Measurements from ENCODE around the gene SLC17A3.

Gene SLC17A3

GRCh38 chr6:25903467-25904099 is 29.5 kb upstream of the SLC17A3 start:
- TF ChIP-seq CTCF (IDR thresholded peaks at IDR 0.05; ENCODE audit: low read depth, low read length) = no peak
- TF ChIP-seq, protein P1, sequence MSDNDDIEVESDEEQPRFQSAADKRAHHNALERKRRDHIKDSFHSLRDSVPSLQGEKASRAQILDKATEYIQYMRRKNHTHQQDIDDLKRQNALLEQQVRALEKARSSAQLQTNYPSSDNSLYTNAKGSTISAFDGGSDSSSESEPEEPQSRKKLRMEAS (IDR thresholded peaks at IDR 0.05; ENCODE audit: low read depth, low read length) = no peak
- no peak overlapping the region for H3K4me3 ChIP-seq (ENCODE audit: low read depth, low read length)
- DNase-seq (ENCODE audit: low read depth) = no peak

- no peak for DNase-seq (ENCODE audit: low read depth)
- no peak overlapping the region for H3K4me3 ChIP-seq (ENCODE audit: low read depth, low read length)
- TF ChIP-seq MYC (IDR thresholded peaks at IDR 0.05; ENCODE audit: low read depth, low read length) = no peak
- no peak for TF ChIP-seq CTCF (IDR thresholded peaks at IDR 0.05; ENCODE audit: low read depth, low read length)
- TF ChIP-seq POLR2A (IDR thresholded peaks at IDR 0.05; ENCODE audit: extremely low read depth, insufficient read length) = no peak
- TF ChIP-seq, protein P1 (IDR thresholded peaks at IDR 0.05; ENCODE audit: low read depth, low read length) = no peak
These were observed 28.0 kb upstream of the SLC17A3 start for GRCh38 chr6:25902071-25902470.

DNA sequence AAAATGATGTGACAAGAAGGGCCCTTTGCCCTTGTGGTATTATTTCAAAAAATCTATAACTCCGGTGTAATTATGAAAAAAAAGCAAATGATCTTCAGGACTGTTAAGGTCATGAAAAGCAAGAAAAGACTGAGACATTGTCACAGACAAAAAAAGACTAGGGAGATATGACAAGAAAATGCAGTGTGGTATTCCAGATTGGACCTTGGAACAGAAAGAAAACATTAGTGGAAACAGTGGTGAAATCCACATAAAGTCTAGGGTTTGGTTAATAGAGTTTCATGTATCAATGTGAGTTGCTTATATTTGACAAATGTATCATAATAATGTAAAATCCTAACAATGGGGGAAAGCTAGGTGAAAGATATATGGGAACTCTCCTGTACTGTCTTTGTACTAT is 26.8 kb upstream of the SLC17A3 start:
- TF ChIP-seq CTCF (IDR thresholded peaks at IDR 0.05; ENCODE audit: low read depth, low read length) (no peak), MYC (IDR thresholded peaks at IDR 0.05; ENCODE audit: low read depth, low read length) (no peak), POLR2A (IDR thresholded peaks at IDR 0.05; ENCODE audit: extremely low read depth, insufficient read length) (no peak)
- TF ChIP-seq, protein P1 (IDR thresholded peaks at IDR 0.05; ENCODE audit: low read depth, low read length) = no peak
- no peak for DNase-seq (ENCODE audit: low read depth)
- H3K4me3 ChIP-seq (ENCODE audit: low read depth, low read length) = no peak overlapping the region

- TF ChIP-seq, protein P1 (IDR thresholded peaks at IDR 0.05; ENCODE audit: low read depth, low read length) = no peak
- TF ChIP-seq POLR2A (IDR thresholded peaks at IDR 0.05; ENCODE audit: extremely low read depth, insufficient read length) (no peak), MYC (IDR thresholded peaks at IDR 0.05; ENCODE audit: low read depth, low read length) (no peak), CTCF (IDR thresholded peaks at IDR 0.05; ENCODE audit: low read depth, low read length) (no peak)
- DNase-seq (ENCODE audit: low read depth) = no peak
- H3K4me3 ChIP-seq (ENCODE audit: low read depth, low read length) = no peak overlapping the region
These were observed 25.8 kb upstream of the SLC17A3 start for GRCh38 chr6:25899580-25900408.

DNA sequence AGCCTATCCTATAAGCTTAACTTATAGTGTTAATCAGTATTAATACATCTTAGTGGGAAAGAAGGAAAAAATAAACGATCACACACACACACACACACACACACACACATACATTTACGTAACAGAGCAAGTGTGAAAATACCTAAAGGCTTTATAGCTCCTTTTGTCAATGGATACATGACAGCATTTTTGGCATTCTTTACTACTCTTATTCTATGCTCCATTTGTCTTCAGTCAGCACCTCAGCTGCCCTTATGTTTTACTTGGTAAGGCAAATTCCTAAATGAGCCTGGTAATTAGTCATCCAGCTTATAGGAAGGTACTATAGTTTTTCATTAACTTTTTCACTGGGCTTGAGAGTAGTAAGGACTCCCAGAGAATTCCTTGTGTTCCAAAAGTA is 25.1 kb upstream of the SLC17A3 start:
- no peak for DNase-seq (ENCODE audit: low read depth)
- H3K4me3 ChIP-seq (ENCODE audit: low read depth, low read length) = no peak overlapping the region
- TF ChIP-seq, protein P1 (IDR thresholded peaks at IDR 0.05; ENCODE audit: low read depth, low read length) = no peak
- TF ChIP-seq MYC (IDR thresholded peaks at IDR 0.05; ENCODE audit: low read depth, low read length) (no peak), CTCF (IDR thresholded peaks at IDR 0.05; ENCODE audit: low read depth, low read length) (no peak), POLR2A (IDR thresholded peaks at IDR 0.05; ENCODE audit: extremely low read depth, insufficient read length) (no peak)
